NOMO-1 treated with dmso at 0.1 percent for 144 hours (cell line): Measurements from ENCODE around the gene CREB5.
"Not testable (repeated sequence)": the region's sequence is repeated elsewhere in the genome, so short reads cannot be mapped to it uniquely, and the experiment has no call there.

Experiments used
- DNase-seq: peaks from one replicate; lab custom pipeline; 2025; ENCODE audit not compliant: unreplicated experiment; lab: John Stamatoyannopoulos, UW

CREB5 gene

DNA sequence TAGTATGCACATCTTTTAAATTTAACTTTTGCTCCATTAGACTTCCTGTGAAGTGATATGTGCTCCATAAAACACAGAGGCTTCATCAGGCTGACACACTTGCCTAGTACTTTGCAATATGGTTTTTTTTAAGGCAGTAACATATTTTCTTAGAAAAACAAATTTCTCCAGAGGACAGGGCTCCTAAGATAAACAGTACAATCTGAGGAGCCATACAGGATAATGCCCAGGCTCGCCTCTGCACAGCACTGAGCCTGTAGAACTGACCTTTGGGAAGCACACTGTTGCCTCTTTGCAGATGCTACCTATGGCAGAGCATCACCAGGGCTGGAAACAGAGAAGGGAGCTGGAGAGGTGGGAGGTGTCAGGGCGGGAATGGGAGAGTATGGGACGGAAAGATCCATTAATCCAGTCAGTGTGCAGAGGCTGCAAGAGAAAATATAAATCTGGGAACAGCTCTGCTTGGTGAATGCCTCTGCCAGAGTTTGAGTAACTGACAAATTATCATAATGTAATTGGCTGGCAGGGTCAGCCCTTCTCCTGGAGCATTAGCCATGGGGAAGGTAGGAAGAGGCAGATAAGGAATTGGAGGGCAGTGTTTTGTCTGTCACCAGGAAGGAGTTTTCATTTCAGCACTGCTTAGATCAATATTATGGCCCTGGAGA, 132.3 kb downstream of the CREB5 start:
- DNase-seq = no peak

DNA sequence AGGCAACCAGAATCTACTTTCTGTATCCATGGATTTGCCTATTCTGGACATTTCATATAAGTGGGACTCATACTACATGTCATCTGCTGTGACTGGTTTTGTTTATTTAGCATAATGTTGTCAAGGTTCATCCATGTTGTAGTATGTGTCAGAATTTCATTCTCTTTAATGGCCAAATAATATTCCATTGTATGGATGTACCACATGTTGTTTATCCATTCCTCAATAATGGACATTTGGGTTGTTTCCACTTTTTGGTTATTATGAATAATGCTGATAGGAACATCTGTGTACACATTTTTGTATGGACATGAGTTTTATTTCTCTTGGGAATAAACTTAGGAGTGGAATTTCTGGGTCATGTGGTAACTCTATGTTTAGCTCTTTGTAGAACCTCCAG, 133.7 kb downstream of the CREB5 start:
- DNase-seq = no peak

- DNase-seq = no peak
Observed at GRCh38 chr7:28547115-28547514, 134.8 kb downstream of the CREB5 start.

DNA sequence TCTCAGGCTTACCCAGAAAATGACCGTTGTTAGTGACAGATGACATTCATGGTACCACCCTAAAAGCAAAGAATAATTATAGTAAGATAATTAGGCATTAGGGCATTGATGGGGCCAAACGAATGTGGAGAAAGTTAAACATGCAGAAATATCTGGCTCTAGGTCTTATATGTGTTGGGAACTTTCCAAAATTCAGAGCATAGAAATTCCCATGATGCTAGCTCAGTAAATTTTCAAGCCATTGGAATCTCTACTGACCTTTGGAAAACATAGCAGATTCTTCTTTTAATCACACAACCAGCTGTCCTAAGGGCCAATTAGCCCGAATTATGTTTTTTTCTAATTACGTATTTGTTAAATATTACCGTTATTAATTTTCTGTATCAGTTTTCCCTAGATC, 136.1 kb downstream of the CREB5 start:
- no peak for DNase-seq

- no peak for DNase-seq
Observed at GRCh38 chr7:28549998-28550397, 137.7 kb downstream of the CREB5 start.

GRCh38 chr7:28550580-28551186, 138.4 kb downstream of the CREB5 start:
- no peak for DNase-seq

GRCh38 chr7:28551331-28551730, 139.0 kb downstream of the CREB5 start:
- no peak for DNase-seq

DNA sequence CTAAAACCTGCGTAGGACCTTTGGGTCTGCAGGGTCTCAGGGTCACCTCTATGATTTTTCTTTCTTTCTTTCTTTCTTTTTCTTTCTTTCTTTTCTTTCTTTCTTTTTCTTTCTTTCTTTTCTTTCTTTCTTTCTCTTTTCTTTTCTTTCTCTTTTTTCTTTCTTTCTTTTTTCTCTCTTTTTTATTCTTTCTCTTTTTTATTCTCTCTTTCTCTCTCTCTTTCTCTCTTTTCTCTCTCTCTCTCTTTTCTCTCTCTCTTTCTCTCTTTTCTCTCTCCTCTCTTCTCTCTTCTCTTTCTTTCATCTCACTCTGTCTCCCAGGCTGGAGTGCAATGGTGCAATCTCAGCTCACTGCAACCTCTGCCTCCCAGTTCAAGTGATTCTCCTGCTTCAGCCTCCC, 139.4 kb downstream of the CREB5 start:
- DNase-seq = not testable (repeated sequence)

DNA sequence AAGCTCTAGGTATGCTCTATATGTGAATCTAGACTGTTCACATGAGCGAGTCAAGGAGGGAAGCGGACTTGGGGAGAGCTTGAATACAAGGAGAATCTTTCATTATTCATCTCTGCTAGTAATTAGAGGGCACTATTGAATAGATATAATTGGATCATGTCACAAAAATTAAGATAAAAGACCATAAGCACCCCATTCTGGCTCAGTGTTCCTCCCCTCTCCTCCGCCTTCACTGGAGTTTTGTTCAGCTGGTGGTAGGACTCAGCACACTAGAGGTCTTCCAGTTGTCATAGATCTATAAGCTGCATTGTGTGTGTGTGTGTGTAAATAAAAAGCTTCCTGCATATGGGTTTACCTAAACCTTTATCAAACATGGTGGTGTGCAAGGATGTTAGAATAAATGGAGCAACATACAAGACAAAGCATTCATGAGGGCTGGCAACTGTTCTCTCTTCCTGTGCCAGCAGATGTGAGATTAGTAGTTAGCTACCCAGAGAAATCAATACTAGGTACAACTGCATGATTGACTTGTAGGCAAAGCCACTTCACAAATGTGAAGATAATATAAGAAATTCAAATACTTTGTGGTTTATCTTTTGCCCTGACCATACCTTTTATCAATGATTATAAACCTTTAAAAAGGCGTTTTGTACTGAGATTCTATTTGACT, 142.6 kb downstream of the CREB5 start:
- DNase-seq = no peak

DNA sequence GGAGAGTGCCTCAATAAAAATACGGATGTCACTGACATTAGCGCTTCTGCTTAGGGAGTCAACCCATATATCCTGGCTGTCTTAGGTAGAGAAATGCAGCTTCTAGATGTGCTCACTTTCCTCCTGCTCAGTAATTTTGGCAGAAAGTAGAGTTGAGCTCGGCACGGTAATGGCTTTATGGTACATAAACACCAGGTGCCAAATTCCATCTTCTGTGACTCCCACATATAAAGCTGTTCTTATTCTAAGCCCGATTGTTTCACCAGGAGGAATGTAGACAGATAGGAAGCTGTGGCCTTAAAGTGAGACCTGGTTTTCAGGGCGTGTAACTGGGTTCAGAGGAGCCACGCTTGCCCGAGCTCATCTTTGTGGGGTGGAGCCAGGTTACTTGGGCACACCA, 143.7 kb downstream of the CREB5 start:
- DNase-seq = no peak

DNA sequence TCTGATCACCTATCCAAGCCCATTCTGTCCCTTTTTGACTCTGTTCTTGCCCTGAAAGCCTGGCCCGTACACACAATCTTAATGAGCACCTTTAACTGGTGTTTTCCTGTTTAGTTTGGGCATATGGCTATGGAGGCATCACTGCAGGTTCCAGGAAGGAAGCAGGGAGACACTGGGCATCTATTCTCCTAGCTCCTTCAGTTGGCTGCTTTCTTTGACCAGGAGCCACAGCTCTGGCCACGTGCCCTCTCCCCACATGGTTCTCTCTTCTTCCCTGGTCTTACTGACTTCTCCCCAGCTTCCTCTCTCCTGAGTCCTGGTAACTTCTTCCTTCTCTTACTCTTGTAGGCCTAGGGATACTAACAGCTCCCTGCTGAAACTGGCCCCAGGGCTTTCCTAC, 144.4 kb downstream of the CREB5 start:
- no peak for DNase-seq

- no peak for DNase-seq
Observed at GRCh38 chr7:28558236-28558635, 145.9 kb downstream of the CREB5 start.

- no peak for DNase-seq
Observed at GRCh38 chr7:28560767-28561166, 148.4 kb downstream of the CREB5 start.

DNA sequence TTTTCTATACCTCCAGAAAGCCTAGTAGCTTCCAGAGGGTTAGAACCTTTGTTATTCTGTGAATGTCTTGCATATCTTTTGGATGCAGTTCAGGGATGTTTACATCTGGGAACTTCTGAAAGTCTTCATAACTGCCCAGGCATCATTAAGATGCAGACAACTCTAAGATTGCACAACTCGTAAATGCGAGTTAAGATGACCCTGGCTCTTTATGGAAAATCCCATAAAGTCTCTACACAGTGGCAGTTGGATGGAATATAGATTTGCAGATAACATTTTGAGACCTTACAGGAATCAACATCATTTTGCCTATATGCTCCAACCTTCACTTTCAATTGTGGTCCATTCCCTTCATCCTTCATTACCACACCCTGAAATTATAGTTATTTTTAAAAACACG, 151.7 kb downstream of the CREB5 start:
- no peak for DNase-seq

- DNase-seq = no peak
Observed at GRCh38 chr7:28564755-28565374, 152.5 kb downstream of the CREB5 start.

- no peak for DNase-seq
Observed at GRCh38 chr7:28565980-28566379, 153.7 kb downstream of the CREB5 start.

- DNase-seq = no peak
Observed at GRCh38 chr7:28570113-28570969, 158.0 kb downstream of the CREB5 start.

DNA sequence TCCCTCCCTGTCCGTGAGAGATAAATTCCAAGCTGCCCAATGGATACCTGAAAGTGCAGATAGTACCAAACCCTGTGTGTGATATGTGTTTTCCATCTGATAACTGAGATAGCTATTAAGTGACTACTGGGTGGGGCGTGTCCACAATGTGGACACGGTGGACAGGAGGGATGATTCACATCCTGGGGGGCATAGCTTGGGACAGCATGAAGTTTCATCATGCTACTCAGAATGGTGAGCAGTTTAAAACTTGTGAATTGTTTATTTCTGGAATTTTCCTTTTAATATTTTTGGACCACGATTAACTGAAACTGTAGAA, 158.6 kb downstream of the CREB5 start:
- DNase-seq = no peak

DNA sequence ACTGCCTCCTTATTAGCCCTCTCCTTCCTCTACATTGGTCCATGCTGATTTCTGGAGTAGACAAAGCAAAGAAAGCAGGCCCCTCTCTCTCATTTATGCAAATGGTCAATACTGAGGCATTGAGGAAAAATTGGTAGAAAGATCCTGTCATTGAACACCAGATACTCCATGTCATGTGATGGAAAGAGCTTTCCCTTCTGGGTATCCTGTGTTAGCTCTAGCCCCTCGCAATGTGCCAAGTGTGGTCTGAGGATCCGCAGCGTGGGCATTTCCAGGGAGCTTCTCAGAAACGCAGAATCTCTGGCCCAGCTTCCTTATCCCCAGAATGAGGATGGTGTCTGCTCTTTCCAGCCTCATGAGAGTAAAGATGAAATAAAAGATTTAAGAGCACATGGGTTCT, 159.1 kb downstream of the CREB5 start:
- no peak for DNase-seq

- no peak for DNase-seq
Observed at GRCh38 chr7:28572321-28573058, 160.2 kb downstream of the CREB5 start.
